Measurements from ENCODE around the gene NCOA3.

- TF ChIP-seq TEAD4 (IDR thresholded peaks at IDR 0.05) (no peak), EP300 (IDR thresholded peaks at IDR 0.05; ENCODE audit: borderline replicate concordance) (no peak), CREB1 (IDR thresholded peaks at IDR 0.05; ENCODE audit: low read depth) (no peak), RAD21 (IDR thresholded peaks at IDR 0.05; ENCODE audit: low read depth) (no peak), EGR1 (IDR thresholded peaks at IDR 0.05) (no peak), FOXM1 (IDR thresholded peaks at IDR 0.05; ENCODE audit: borderline replicate concordance, low read depth) (no peak), ZBTB7A (IDR thresholded peaks at IDR 0.05; ENCODE audit: low read depth) (no peak), NFIC (IDR thresholded peaks at IDR 0.05) (no peak), REST (IDR thresholded peaks at IDR 0.05; ENCODE audit: low read depth) (no peak), TCF12 (IDR thresholded peaks at IDR 0.05; ENCODE audit: low read depth) (no peak), CEBPB (IDR thresholded peaks at IDR 0.05) (no peak), TAF1 (IDR thresholded peaks at IDR 0.05; ENCODE audit: low read depth) (no peak)
Measured at GRCh38 chr20:47479093-47479492, 22.6 kb upstream of the NCOA3 start.

Data from Ishikawa (cell line).